ENCODE data around the gene OR10H1. TPM values are rescaled to one million over a fixed set of nuclear protein-coding genes. Genes with fewer than 3 reads are reported as not detected.
"Not testable (repeated sequence)": the region's sequence is repeated elsewhere in the genome, so short reads cannot be mapped to it uniquely, and the experiment has no call there.

Gene OR10H1
- total RNA-seq, 1 donor from 2014 or later, result not detected

DNA sequence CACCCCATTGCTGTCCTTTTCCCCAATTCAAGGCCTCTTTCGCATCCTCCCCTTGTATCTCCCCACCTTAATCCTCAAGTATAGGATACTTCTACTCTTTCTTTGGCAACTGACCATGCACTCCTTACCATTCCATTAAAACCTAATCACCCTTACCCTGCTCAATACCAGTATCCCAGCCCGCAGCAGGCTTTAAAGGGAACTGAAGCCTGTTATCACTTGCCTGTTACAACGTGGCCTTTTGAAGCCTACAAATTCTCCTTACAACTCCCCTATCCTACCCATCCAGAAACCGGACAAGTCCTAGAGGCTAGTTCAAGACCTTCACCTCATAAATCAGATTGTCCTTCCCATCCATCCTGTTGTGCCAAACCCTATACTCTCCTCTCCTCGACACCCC, 16.2 kb upstream of the OR10H1 start:
- TF ChIP-seq, protein P1, sequence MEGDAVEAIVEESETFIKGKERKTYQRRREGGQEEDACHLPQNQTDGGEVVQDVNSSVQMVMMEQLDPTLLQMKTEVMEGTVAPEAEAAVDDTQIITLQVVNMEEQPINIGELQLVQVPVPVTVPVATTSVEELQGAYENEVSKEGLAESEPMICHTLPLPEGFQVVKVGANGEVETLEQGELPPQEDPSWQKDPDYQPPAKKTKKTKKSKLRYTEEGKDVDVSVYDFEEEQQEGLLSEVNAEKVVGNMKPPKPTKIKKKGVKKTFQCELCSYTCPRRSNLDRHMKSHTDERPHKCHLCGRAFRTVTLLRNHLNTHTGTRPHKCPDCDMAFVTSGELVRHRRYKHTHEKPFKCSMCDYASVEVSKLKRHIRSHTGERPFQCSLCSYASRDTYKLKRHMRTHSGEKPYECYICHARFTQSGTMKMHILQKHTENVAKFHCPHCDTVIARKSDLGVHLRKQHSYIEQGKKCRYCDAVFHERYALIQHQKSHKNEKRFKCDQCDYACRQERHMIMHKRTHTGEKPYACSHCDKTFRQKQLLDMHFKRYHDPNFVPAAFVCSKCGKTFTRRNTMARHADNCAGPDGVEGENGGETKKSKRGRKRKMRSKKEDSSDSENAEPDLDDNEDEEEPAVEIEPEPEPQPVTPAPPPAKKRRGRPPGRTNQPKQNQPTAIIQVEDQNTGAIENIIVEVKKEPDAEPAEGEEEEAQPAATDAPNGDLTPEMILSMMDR (IDR thresholded peaks at IDR 0.05; ENCODE audit: borderline replicate concordance), result no peak
- Histone ChIP-seq H3K4me1 (peaks cover 11% of the 10 kb centered on the region), H3K36me3 (no peaks in the 10 kb centered on the region), H3K9me3 (replicated peaks) (no peaks in the 10 kb centered on the region), H3K27ac (replicated peaks) (no peak overlapping the region), H3K27me3 (ENCODE audit: low read depth) (peaks cover 48% of the 10 kb centered on the region), H3K4me3 (no peak overlapping the region)
- DNase-seq, result no peak
- intact Hi-C loops (cut with micrococcal nuclease), result no loop called here

DNA sequence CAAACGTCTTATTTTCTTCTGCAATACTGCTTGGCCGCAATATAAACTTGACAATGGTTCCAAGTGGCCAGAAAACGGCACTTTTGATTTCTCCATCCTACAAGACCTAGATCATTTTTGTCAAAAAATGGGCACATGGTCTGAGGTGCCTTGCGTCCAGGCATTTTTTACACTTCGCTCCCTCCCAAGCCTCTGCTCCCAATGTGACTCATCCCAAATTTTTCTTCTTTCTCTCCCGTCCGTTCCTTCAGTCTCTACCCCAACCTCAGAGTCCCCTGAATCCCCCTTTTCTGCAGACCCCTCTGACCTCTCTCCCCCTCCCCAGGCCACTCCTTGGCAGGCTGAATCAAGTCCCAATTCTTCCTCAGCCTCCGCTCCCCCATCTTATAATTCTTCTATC, 14.3 kb upstream of the OR10H1 start:
- Histone ChIP-seq H3K4me3 (no peak overlapping the region), H3K4me1 (no peaks in the 10 kb centered on the region), H3K36me3 (no peaks in the 10 kb centered on the region), H3K9me3 (replicated peaks) (no peaks in the 10 kb centered on the region), H3K27me3 (ENCODE audit: low read depth) (peaks cover 48% of the 10 kb centered on the region), H3K27ac (replicated peaks) (no peak overlapping the region)
- TF ChIP-seq, protein P1 (IDR thresholded peaks at IDR 0.05; ENCODE audit: borderline replicate concordance), result no peak
- intact Hi-C loops (cut with micrococcal nuclease), result no loop called here
- DNase-seq, result no peak

DNA sequence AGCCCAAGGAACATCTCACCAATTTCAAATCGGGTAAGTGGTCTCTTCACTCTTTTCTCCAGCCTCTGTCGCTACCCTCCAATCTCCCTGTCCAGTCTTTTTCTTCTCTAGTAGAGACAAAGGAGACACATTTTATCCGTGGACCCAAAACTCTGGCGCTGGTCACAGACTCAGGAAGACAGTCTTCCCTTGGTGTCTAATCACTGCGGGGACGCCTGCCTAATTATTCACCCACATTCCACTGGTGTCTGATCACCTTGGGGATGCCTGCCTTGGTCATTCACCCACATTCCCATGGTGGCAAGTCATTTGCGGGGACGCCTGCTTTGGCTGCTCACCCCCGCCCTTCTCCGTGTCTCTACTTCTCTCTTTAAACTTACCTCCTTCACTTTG, 13.8 kb upstream of the OR10H1 start:
- Histone ChIP-seq H3K27me3 (ENCODE audit: low read depth) (peaks cover 48% of the 10 kb centered on the region), H3K4me1 (no peaks in the 10 kb centered on the region), H3K27ac (replicated peaks) (no peak overlapping the region), H3K4me3 (no peak overlapping the region), H3K36me3 (no peaks in the 10 kb centered on the region), H3K9me3 (replicated peaks) (no peaks in the 10 kb centered on the region)
- no peak for DNase-seq
- TF ChIP-seq, protein P1 (IDR thresholded peaks at IDR 0.05; ENCODE audit: borderline replicate concordance), result no peak
- intact Hi-C loops (cut with micrococcal nuclease), result no loop called here

DNA sequence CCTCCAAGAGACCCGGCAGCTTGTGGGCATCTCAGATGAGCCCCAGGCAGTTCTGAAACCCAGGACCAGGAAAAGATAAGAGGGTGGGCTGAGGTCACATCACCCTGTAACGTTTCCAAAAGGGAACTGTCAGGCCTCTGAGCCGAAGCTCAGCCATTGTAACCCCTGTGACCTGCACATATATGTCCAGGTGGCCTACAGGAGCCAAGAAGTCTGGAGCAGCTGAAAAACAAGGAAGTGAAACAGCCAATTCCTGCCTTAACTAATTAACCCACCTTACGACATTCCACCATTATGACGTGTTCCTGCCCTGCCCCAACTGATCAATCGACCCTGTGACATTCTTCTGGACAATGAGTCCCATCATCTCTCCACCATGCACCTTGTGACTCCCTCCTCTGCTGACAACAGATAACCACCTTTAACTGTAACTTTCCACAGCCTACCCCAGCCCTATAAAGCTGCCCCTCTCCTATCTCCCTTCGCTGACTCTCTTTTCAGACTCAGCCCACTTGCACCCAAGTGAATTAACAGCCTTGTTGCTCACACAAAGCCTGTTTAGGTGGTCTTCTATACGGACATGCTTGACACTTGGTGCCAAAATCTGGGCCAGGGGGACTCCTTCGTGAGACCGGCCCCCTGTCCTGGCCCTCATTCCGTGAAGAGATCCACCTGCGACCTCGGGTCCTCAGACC, 13.3 kb upstream of the OR10H1 start:
- H3K4me3 ChIP-seq; H3K36me3 ChIP-seq; H3K9me3 ChIP-seq (replicated peaks); intact Hi-C loops (cut with micrococcal nuclease); DNase-seq; H3K27ac ChIP-seq (replicated peaks); H3K4me1 ChIP-seq: not testable (repeated sequence)
- peaks cover 48% of the 10 kb centered on the region for H3K27me3 ChIP-seq (ENCODE audit: low read depth)

DNA sequence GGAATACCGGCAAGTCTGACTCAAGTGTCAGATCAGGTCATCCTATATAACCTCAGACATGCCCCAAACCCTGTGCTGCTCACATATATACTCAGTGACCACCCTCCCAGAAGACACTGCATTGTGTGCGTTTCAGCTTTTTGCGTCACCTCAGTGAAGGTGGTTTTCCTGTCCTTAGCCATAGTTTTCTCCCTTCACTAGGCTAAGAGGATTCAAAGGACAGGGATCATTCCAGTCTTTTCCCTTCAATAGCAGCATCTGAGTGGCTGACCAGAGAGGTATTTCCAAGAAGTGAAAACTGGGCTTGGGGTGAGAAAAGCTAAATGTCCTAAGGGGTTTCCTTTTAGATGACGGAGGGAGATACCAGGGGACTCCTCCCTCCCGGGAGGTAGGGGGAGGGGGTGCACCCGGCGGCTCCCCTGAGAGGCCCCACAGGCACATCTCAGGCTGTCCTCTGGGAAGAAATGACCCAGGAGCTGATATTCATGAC, 12.7 kb upstream of the OR10H1 start:
- intact Hi-C loops (cut with micrococcal nuclease), result no loop called here
- peaks cover 53% of the 10 kb centered on the region for H3K27me3 ChIP-seq (ENCODE audit: low read depth)
- TF ChIP-seq, protein P1 (IDR thresholded peaks at IDR 0.05; ENCODE audit: borderline replicate concordance), result no peak

DNA sequence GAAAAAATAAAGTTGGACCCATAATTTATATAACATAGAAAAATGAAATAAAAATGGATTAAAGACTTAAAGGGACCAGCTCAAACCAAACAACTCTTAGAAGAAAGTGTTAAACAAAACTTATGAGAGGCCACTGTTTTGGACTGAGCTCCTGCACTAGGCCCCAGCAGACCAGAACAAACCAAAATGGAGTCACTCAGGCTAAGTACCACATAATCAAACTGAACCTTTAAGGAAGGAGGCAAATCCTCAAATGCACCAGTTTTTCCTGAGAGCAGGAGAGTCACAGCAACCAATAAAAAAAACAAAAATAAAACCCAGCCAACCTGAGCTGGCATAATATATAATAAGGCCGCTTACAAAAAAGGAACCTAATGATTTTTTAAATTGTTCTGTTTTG, 10.3 kb upstream of the OR10H1 start:
- TF ChIP-seq, protein P1 (IDR thresholded peaks at IDR 0.05; ENCODE audit: borderline replicate concordance), result no peak
- no peak overlapping the region for H3K4me3 ChIP-seq
- H3K9me3 ChIP-seq (replicated peaks), result no peaks in the 10 kb centered on the region

More for the DNA sequence above, 12.7 kb upstream of the OR10H1 start:
- H3K36me3 ChIP-seq, result no peaks in the 10 kb centered on the region
- H3K9me3 ChIP-seq (replicated peaks), result no peaks in the 10 kb centered on the region
- no peak overlapping the region for H3K4me3 ChIP-seq
- no peak overlapping the region for H3K27ac ChIP-seq (replicated peaks)
- H3K4me1 ChIP-seq, result no peaks in the 10 kb centered on the region
- DNase-seq, result no peak

More for the DNA sequence above, 10.3 kb upstream of the OR10H1 start:
- intact Hi-C loops (cut with micrococcal nuclease), result no loop called here
- DNase-seq, result no peak
- H3K27me3 ChIP-seq (ENCODE audit: low read depth), result peaks cover 42% of the 10 kb centered on the region
- no peaks in the 10 kb centered on the region for H3K36me3 ChIP-seq
- H3K27ac ChIP-seq (replicated peaks), result no peak overlapping the region
- H3K4me1 ChIP-seq, result no peaks in the 10 kb centered on the region

Data from left ventricle myocardium inferior (tissue), 1 donor.